GM06990 (cell line): ENCODE data around the gene SDK2.

Experiments used
- DNase-seq: peaks from one replicate; pipeline ENCODE4 v3.0.0-alpha.2; 2011; ENCODE audit not compliant: insufficient read length; ENCODE audit errors: extremely low read depth
- H3K27me3 ChIP-seq: replicated peaks from 2 replicates; pipeline ENCODE4 v1.6.0; 2011; ENCODE audit warnings: low read length; ENCODE audit not compliant: control insufficient read depth, insufficient read depth
- H3K36me3 ChIP-seq: 2 replicates; pipeline ENCODE4 v1.5.1; 2011; ENCODE audit warnings: low read length; ENCODE audit not compliant: control insufficient read depth, insufficient read depth
- H3K4me3 ChIP-seq: replicated peaks from 2 replicates; pipeline ENCODE4 v1.5.1; 2011; ENCODE audit warnings: low read depth, mild to moderate bottlenecking, control low read depth, low read length
- CTCF ChIP-seq: IDR thresholded peaks from 2 replicates; pipeline ENCODE4 v1.5.1; 2011; ENCODE audit warnings: low read length, control low read depth, mild to moderate bottlenecking, inconsistent platforms; ENCODE audit not compliant: insufficient read depth, poor library complexity, severe bottlenecking

The SDK2 gene, protein sequence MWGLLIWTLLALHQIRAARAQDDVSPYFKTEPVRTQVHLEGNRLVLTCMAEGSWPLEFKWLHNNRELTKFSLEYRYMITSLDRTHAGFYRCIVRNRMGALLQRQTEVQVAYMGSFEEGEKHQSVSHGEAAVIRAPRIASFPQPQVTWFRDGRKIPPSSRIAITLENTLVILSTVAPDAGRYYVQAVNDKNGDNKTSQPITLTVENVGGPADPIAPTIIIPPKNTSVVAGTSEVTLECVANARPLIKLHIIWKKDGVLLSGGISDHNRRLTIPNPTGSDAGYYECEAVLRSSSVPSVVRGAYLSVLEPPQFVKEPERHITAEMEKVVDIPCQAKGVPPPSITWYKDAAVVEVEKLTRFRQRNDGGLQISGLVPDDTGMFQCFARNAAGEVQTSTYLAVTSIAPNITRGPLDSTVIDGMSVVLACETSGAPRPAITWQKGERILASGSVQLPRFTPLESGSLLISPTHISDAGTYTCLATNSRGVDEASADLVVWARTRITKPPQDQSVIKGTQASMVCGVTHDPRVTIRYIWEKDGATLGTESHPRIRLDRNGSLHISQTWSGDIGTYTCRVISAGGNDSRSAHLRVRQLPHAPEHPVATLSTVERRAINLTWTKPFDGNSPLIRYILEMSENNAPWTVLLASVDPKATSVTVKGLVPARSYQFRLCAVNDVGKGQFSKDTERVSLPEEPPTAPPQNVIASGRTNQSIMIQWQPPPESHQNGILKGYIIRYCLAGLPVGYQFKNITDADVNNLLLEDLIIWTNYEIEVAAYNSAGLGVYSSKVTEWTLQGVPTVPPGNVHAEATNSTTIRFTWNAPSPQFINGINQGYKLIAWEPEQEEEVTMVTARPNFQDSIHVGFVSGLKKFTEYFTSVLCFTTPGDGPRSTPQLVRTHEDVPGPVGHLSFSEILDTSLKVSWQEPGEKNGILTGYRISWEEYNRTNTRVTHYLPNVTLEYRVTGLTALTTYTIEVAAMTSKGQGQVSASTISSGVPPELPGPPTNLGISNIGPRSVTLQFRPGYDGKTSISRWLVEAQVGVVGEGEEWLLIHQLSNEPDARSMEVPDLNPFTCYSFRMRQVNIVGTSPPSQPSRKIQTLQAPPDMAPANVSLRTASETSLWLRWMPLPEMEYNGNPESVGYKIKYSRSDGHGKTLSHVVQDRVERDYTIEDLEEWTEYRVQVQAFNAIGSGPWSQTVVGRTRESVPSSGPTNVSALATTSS (N-terminal part only)

DNA sequence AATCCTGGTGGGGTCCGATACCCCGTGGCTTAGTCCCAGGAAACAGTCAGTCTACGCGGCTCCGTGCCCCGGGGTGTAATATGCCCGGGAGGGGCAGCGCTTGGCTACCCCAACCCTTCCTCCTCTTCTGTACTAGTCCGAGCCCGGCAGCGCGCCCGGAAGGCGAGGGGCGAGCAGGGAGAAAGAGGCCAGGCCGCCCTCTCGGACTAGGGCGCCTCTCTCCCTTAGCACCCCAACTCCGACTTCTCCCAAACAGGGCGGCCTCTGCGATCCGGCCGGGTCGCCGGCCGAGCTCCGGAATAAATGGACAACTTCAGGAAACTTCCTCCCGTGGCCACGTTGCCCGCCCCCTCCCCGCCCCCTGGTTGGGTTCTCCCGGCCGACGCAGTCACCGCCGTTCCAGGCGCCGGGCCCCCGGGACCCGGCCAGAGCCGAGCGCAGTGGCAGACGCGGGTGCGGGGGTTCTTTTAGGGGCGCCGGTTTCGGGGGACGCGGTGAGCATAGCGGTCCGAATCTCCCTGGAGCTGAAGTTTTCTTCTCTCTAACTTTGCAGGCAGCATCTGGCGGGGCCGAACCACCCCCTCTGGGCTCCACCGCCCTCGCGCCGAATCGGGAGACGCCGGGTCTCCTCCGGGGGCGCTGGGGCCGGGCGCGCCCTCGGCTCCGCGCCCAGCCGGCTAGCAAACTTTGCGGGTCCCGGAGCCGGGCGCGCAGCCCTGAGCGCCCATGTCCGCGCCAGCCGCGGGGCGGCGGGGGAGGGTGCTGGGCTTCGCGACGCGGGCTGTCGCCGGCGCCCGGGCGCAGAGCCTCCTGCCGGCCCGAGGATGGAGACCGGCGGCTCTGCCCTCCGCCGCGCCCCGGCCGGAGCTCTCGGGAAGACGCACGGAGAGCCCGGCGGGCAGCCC is at the start of gene SDK2:
SDK2 (minus strand) TSS at position 301 of the 905 bp plus-strand sequence. CDS start 357 bp downstream, outside the sequence.
- Histone ChIP-seq H3K27me3 (peaks cover 6% of the 10 kb centered on the region), H3K4me3 (no peak within 1 kb of the TSS), H3K36me3 (no peaks in the 10 kb centered on the region)
- TF ChIP-seq CTCF: no peak
- no peak for DNase-seq

GRCh38 chr17:73693071-73693470 is 48.8 kb upstream of the SDK2 start:
- no peaks in the 10 kb centered on the region; the same call in 1 of the 2 replicates for H3K27me3 ChIP-seq
- H3K36me3 ChIP-seq: no peaks in the 10 kb centered on the region
- no peak for TF ChIP-seq CTCF
- no peak overlapping the region for H3K4me3 ChIP-seq
- no peak for DNase-seq

- Histone ChIP-seq H3K36me3 (no peaks in the 10 kb centered on the region), H3K27me3 (no peaks in the 10 kb centered on the region; the same call in 1 of the 2 replicates), H3K4me3 (no peak overlapping the region)
- no peak for TF ChIP-seq CTCF
- no peak for DNase-seq
Measured at GRCh38 chr17:73691321-73691766, 47.1 kb upstream of the SDK2 start.

DNA sequence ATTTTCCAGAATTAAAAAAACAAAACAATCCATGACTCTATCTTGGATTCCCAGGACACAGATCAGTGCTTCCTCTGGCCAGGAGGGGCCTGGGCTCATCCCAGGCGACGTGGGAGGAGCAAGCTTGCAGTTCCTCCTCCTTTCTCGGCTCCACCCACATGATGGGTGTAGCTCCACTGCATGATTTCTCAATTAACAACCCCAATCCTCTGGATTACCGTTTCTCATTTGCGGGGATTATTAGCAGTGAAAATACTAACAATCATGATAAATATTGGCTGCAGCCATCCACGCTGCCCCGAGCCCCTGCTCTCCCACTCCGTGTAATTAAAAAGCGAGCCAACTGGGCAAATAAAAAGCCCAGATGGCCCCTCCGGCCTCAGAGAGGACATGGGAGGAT is 46.4 kb upstream of the SDK2 start:
- Histone ChIP-seq H3K27me3 (no peaks in the 10 kb centered on the region; the same call in 1 of the 2 replicates), H3K36me3 (no peaks in the 10 kb centered on the region), H3K4me3 (no peak overlapping the region)
- DNase-seq: no peak
- no peak for TF ChIP-seq CTCF
